ENCODE measurements around the gene RALA.
A peak's percentile ranks its signal among the peaks of the same experiment; 100 is the strongest.

RALA gene, protein sequence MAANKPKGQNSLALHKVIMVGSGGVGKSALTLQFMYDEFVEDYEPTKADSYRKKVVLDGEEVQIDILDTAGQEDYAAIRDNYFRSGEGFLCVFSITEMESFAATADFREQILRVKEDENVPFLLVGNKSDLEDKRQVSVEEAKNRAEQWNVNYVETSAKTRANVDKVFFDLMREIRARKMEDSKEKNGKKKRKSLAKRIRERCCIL

DNA sequence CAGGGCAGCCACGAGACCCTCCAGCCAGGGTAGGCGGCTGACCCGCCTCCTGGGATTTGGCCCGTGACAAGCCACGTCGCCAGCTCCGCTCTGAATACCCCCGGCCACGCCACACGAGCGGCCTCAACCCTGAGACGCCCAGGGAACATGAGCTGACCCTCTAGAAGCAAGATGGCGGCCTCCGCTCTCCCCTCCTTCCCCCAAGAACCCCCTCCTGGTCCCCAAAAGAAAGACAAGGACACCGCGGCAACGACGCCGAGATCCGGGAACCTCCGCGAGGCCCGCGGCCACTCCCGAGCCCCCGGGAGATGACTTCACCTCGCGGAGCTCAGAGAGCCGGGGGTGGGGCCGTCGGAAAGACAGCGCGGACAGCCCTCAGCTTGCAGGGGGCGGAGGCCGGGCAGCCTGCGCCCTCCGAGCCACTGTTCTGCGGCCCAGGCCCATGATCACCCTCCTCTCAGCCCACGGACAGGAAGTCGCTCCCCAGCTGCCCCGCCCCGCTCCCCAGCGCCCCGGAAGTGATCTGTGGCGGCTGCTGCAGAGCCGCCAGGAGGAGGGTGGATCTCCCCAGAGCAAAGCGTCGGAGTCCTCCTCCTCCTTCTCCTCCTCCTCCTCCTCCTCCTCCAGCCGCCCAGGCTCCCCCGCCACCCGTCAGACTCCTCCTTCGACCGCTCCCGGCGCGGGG, at the start of gene RALA:
TSS of gene RALA (plus strand) at position 526 of the 685 bp plus-strand sequence. CDS start 63,096 bp downstream, outside the sequence.
- peak; percentile 79 for DNase-seq

DNA sequence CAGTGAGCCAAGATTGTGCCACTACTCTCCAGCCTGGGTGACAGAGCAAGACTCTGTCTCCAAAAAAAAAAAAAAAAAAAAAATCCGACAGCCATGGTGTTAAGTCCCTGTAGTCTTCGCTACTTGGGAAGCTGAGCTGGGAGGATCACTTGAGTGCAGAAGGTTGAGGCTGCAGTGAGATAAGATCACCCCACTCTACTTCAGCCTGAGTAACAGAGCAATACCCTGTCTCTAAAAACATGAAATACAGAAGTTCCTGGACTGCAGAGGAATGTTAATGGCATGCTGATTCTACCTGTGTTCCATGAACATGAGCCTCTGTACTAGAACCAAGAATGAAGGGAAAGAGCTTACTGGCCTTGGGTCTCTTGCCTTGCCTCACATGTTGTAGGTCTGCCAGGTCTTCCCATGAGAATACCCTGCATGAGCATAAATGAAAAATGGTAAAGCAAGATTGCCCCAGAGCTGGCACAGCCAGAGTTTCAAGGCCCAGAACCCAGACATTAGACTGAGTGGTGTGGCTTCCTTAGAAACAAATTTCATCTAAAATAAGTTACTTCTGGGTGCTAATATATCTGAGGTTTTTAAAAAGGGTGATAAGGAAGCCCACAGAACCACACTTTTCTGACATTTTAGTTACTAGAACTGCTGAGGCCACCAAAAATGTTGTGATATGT, 48.6 kb upstream of the RALA start:
- no peak for DNase-seq

DNA sequence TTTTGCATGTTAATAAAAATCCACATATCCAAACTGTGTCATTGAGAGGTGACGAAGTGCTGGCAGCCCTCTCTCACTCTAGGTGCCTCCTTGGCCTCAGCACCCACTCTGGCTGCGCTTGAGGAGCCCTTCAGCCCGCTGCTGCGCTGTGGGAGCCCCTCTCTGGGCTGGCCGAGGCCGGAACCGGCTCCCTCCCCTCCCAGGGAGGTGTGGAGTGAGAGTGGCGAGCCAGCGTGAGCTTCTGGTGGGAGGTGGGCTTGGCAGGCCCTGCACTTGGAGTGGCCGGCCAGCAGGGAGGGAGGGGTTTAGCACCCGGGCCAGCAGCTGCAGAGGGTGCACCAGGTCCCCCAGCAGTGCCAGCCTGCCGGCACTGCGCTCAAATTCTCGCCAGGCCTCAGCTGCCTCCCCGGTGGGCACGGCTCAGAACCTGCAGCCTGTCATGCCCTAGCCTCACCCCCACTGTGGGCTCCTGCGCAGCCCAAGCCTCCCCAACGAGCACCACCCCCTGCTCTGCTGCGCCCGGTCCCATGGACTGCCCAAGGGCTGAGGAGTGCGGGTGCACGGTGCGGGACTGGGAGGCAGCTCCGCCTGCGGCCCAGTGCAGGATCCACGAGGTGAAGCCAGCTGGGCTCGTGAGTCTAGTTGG, 46.0 kb upstream of the RALA start:
- no peak for DNase-seq

DNA sequence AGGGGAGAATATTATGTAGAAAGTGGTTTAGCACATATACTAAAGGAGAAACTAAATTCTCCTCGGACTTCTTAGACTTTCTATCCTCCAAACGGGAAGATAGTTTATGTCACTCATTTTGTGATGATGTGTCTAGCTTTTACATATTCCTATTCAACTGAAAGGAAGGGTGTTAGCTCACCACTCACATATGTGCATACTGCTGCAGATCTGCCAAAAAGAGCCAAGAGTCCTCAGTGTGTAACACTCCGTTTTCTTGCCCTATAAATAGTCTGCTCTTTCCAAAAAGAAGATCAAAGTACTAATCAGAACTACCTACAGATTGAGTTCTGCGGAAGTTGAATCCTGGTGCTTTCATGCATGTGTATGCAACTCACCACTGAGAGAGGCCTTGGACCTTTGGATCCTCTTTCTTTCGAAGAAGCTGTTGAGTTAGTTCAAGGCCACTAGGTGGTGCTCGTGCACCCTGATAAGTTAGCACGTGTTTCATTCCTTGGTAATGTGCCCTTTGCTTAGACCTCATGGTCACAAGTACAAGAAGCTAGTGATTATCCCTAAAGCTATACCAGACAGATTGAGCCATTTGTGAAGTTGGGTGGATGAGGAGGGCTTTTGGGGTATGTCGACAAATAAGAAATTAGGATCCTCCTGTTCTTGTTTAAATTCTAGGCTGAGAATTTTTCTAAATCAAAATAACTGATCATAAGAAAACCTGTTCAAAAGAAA, 43.1 kb upstream of the RALA start:
- DNase-seq = peak; percentile 72

DNA sequence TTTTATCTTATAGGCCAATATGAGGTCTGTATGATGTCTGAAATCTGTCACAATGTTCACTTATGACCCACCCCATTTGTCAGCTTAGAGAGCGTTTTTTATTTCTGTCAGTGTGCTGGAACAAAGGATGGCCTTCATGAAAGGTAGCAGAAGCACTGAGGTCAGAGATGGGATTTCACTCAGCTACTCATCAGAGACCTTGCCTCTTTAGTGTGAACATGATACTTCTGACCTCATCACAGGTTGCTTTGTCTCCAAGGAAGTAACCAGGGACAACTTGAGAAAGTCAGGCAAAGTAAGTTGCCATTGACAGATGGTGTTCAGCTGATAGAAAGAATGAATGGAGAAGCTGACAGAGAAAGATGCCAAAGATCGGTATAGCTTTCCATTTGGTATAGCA, 40.8 kb upstream of the RALA start:
- no peak for DNase-seq

DNA sequence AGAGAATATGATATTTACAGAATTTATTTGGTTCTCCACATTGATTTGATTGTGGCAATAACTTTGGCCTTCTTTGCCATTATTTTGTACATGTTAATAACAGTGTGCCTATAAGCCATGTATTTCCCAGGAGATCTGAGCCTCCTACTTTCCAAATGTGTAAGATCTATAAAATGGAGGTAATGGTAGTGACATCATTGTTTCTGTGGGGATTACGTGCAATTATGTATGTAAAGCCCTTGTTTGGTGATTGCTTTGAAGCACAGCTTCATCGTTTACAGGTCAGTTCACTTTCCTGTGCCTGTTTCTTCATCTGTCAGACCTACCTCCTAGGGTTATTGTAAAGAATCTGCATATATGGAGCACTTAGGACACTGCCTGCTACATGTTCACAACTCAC, 39.8 kb upstream of the RALA start:
- no peak for DNase-seq

DNA sequence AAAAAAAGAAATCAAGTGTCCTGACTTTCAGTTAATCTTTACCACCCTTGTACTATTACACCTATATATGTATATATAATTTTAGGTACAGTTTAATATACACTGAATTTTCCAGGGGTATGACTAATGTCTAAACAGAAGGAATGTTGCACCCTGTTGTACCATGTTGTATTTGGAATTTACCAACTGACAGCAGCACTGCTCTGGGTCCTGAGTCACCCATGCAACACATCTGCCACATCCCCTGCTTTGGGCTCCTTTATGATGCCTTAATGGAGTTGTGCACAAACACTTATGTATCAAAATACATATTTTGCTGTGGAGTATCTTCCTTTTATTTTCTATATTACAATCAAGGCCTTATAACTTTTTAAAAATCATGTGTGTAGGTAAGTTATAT, 36.0 kb upstream of the RALA start:
- DNase-seq = no peak

DNA sequence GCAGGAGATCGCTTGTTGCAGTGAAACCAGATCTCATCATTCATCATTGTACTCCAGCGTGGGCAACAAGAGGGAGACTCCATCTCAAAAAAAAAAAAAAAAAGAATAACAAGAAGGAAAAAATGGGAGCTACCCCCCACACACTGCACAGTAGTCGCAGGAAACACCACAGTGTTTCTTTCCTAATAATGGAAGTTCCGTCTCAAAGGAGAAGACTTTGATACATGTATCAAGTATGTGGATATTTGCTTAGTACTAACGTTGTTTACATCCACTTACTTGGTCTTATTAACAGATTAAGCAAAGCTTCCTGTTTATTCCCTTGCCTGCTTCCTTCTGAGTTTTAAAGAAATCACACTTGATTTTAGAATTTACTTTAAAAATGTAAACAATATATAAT, 35.0 kb upstream of the RALA start:
- no peak for DNase-seq

DNA sequence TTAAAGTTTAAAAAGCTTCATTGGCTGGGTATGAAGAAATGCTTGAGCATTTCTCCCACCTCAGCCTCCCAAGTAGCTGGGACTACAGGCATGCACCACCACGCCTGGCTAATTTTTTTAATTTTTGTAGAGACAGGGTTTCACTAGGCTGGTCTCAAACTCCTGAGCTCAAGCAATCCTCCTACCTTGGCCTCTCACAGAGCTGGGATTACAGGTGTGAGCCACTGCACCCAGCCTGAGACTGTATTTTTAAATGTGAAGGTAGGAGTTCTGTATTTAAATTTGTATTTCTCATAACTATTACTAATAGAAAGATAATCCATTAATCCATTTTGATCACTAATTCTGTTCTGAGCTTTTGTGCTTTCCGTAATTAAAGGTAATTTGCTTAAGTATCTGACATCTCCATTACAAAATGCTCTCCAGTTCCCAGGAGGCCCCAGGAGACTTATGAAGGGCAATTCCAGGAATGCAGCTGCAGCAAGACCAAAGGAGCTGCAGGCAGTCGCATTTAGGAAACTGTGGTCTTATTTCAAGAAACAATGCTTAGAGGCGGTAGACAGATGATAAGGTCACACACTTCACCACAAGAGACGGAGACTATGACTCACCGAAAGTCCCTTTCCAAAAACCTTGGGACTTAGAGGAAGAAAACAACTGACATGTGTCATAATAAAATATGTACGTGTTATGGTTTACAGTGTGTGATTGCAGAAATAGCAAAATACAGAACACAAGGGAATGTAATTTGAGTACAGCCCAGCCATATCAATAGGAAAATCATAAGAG, 33.9 kb upstream of the RALA start:
- DNase-seq = peak; percentile 34

DNA sequence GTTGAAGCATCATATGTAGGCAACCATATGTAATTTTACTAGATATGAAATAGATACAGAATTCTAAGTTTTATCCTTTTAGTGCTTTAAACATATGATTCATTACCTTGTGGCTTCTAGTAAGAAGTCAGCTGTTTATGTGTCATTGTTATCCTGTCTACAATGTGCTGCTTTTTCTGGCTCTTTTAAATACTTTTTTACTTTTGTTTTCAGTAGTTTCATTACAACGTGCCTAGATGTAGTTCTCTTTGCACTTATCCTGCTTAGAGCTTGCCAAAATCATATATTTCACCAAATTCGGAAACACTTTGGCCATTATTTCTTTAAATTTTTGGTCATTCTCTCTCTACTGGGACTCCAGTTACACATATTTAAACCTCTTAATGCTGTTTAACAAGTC, 30.8 kb upstream of the RALA start:
- DNase-seq = peak; percentile 53

DNA sequence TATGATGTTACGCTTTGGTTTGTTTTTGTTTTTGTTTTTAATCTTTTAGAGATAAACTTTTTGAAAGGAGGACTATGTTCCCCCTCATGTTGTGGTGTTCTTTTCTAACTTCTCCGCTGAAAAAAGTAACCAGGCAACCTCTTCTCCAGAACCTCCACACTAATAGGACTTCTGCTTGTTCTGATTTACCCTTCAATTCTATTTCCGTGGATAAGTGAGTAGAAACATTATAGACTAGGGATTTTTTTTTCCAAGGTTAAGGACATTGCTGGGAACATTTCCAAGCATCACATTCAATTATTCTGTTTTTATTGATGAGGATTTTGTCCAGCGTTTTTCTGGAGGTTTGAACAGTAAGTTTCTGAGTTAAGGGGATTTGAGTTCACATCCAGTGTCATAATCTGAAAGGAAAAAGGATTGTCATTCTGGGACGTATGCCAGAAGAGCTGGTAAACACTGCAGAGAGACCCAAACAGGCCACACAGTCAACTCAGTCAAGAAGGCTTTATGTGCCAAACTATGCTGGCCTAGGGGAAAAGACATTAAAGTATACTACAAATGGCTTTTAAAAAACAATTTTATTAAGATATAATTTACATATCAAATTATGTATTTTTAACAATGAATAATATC, 28.3 kb upstream of the RALA start:
- DNase-seq = no peak

DNA sequence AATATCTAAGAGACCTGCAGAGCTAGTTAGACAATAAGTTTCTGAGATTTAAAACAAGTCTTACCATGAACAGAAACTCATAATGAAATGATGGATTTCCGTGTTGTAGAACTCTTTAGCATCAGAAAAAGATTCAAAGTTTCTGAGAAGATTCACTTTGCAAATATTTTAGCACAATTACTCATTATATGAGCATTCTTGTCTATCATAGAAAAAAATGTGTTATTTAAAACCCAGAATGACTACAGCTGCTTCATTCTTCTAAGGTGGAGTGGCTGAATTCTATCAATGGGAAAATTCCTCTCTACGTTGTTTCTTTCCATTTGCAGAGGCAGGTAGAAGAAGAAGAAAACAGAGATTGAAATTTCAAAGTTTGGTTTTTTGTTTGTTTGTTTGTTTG, 21.0 kb upstream of the RALA start:
- no peak for DNase-seq

DNA sequence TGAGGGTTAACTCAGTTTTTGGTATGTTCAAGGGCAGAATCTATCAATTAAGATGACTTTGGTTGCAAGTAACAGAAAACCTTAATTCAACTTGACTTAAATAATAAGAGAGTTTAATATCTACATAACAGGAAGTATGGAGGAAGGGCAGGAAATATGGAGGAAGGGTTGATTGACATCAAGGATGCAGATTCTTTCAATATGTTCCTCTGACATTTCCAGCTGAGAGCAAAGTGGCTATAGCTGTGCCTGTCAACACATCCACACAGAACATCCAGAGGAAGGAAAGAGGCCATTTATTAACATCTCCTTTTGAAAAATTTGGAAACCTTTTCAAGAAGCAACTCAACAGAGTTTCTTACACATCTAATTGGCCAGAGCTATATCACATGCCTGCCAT, 19.4 kb upstream of the RALA start:
- DNase-seq = no peak

DNA sequence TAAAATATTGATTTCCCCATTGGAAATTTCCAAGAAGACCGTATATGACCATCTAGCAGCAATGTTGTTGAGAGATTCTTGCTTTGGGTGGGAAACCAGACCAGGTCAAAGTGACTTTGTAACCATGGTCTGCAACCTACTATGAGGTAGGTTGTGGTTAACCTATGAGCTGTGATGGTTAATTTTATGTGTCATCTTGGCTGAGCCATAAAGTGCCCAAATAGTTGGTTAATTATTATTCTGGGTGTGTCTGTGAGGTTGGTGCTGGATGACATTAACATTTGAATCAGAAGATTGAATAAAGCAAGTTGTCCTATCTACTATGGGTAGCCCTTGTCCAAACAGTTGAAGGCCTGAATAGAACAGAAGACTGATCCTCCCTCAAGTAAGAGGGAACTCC, 18.3 kb upstream of the RALA start:
- DNase-seq = peak; percentile 27

DNA sequence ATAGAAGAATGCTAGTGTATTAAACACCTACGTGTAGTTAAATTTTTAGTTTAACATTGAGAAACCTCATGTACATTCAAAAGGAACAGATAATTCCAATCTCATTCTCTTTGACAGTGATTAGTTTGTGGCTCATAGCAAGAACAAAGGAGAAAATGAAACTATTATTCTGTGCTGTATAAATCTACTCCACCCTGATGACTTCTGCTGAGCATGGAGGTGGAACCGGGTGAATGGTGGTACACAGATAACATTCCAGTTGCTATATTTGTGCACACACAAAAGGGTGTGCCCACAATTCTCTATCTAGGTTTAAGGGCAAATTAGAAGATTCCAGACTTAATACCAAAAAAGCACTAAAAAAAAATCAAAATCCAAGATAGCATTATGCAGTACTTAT, 17.0 kb upstream of the RALA start:
- peak; percentile 10 for DNase-seq

DNA sequence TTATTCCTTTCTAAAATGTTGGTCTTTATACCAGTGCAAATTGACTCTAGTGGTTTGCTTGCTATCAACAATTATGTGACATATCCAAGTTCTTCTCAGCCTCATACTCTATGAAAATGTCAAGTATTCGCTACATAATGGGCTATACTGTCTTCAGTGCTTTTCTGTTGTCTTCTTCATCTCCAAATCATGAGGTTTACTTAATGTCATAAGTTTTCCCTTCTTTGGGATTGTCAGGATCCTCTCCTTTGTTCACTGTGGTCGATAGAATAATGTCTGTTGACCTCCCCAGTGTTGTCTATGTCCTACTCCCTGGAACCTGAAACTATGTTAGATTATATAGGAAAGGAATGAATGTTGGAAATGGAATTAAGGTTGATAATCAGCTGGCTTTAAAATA, 16.4 kb upstream of the RALA start:
- no peak for DNase-seq

DNA sequence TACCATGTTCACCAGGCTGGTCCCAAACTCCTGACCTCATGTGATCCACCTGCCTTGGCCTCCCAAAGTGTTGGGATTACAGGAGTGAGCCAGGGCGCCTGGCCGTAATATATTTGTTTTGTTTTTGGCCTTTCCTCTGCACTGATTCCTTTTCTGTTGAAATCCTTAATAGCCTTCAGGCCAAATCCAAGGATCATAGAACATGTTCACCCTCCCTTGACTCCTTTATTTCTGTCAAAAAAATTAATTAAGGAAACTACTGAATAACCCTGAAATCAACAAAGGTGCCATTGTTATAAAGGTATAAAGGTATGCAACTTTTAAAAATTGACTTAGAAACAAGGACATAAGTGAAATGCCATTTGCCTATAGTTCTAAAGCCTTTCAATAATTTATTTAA, 15.5 kb upstream of the RALA start:
- no peak for DNase-seq

DNA sequence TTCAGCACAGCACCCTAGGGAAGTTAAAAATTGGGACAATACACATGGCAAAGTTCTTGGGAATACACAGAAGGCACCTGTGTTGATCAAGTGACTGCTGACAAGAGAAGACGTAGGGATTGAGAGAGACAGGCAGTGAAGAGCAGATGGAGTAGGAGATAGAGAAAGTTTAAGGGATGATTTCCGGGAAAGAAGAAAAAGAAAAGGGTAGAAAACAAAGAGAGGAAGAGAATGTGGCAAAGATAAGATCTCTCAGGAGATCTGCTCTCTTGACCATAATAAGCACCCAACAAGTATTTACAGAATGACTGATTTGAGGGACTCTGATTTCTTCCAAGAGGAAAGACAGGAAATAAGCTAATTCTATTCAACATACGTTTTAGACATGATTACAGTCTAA, 15.1 kb upstream of the RALA start:
- no peak for DNase-seq

DNA sequence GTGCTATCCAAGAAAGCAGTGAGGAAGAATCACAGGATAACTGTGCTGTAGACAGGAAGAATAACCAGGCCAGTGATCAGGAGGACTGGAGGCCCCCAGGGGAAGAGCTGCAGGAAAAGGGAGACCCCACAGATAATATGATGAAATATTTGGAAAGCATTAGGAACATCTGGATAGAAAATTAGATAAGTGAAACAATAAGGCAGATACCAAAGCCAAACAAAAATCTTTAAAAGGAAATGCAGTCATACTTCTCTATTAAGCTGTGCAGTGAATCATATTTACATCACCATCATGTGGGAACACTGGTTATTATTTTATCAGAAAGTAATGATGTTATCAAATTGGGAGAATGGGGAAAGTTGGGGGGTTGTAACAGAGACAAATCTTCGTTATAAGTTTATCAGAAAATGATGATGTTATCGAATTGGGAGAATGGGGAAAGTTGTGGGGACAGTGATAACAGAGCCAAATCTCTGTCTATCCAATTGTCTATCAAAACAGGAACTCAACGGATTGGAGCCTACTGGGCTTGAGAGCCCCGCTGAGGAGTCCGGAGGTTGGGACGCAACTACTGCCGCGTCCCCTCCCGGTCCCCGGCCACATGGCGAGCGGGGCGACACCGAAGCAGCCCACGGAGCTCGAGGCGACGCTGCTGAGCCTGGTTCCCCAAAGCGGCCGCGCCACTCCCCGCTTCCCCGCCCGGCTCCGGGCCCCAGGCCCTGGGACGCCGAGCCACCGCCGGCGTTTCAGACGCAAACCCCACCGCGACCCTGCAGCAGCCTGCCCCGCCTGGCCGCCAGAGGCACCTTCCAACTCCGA, 14.0 kb upstream of the RALA start:
- DNase-seq = peak; percentile 55

DNA sequence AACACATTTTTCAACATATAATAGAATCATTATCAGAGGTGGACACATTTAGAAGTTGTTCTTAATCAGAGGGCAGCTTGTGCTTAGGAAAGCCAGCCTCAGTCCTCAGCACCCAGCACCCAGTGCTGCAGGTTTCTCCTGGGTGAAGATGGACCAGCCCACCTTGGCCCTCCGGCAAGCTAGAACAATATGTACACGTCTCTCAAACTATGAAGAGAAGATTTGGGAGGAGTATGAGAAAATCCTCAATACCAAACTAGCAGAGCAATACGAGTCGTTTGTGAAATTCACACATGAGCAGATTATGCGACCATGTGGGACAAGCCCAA, 13.5 kb upstream of the RALA start:
- no peak for DNase-seq

DNA sequence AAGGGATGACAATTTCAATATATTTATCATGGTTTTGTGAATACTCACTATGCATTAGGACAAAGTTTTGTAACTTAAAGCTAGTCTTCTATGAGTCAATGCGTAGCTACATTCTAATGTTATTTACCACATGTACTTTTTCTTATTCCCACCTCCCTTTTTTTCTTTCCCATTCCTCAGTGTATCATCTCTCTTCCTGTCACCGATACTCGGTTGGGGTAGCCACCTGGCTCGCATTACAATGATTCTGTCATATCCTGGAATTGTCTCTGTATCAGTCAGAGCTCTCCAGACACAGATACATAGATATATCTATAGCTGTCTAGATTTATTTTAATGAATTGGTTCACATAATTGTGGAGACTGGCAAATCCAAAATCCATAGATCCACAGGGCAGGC, 9.8 kb upstream of the RALA start:
- no peak for DNase-seq

Measured in kidney glomerular epithelial cell (primary cell).